H9 (cell line): ENCODE results near the gene PARP1. TPM values are rescaled to one million over a fixed set of nuclear protein-coding genes. Genes with fewer than 3 reads are reported as not detected.

Experiments
- DNase-seq: peaks from one replicate; pipeline ENCODE4 v3.0.0-alpha.2; 2017
- H2AFZ ChIP-seq: one replicate; pipeline ENCODE4 v1.6.1; 2013; ENCODE audit warnings: mild to moderate bottlenecking, low read length, control low read depth, moderate library complexity
- H2AK5ac ChIP-seq: 2 replicates; pipeline ENCODE4 v1.6.1; 2013; ENCODE audit warnings: low read length, control low read depth, mixed read lengths; ENCODE audit not compliant: insufficient read length
- H2BK120ac ChIP-seq: one replicate; pipeline ENCODE4 v1.6.1; 2013; ENCODE audit warnings: low read depth, mild to moderate bottlenecking, low read length, control low read depth, inconsistent platforms; ENCODE audit not compliant: poor library complexity, severe bottlenecking
- H2BK12ac ChIP-seq: 2 replicates; pipeline ENCODE4 v1.6.1; 2013; ENCODE audit warnings: low read length, control low read depth, mixed read lengths, low read depth; ENCODE audit not compliant: insufficient read length
- H2BK15ac ChIP-seq: 2 replicates; pipeline ENCODE4 v1.6.1; 2013; ENCODE audit warnings: low read depth, low read length, control low read depth
- H2BK20ac ChIP-seq: one replicate; pipeline ENCODE4 v1.6.1; 2013; ENCODE audit warnings: low read depth, mild to moderate bottlenecking, low read length, control low read depth, inconsistent platforms; ENCODE audit not compliant: poor library complexity, severe bottlenecking
- H2BK5ac ChIP-seq: 2 replicates; pipeline ENCODE4 v1.6.1; 2013; ENCODE audit warnings: low read length, control low read depth, mixed read lengths; ENCODE audit not compliant: insufficient read length
- H3K14ac ChIP-seq: 2 replicates; pipeline ENCODE4 v1.6.1; 2013; ENCODE audit warnings: low read length, control low read depth; ENCODE audit not compliant: insufficient read depth
- H3K18ac ChIP-seq: 2 replicates; pipeline ENCODE4 v1.6.1; 2013; ENCODE audit warnings: low read depth, mild to moderate bottlenecking, mixed read lengths, low read length, control low read depth; ENCODE audit not compliant: insufficient read length
- H3K23ac ChIP-seq: 2 replicates; pipeline ENCODE4 v1.6.1; 2013; ENCODE audit warnings: low read length, control low read depth, mixed read lengths, low read depth; ENCODE audit not compliant: insufficient read length
- H3K23me2 ChIP-seq: 2 replicates; pipeline ENCODE4 v1.6.1; 2013; ENCODE audit warnings: low read depth, mild to moderate bottlenecking, mixed read lengths, low read length, control low read depth; ENCODE audit not compliant: insufficient read length, poor library complexity, severe bottlenecking
- H3K27ac ChIP-seq: 2 replicates; pipeline ENCODE4 v1.5.1; 2013; ENCODE audit warnings: low read length, control low read depth, mixed read lengths, low read depth; ENCODE audit not compliant: insufficient read length
- H3K27me3 ChIP-seq: 2 replicates; pipeline ENCODE4 v1.6.1; 2013; ENCODE audit warnings: low read length, control low read depth, inconsistent platforms; ENCODE audit not compliant: insufficient read depth
- H3K4ac ChIP-seq: 2 replicates; pipeline ENCODE4 v1.6.1; 2013; ENCODE audit warnings: low read depth, mild to moderate bottlenecking, control low read depth, inconsistent platforms, low read length, moderate library complexity
- H3K4me1 ChIP-seq: 2 replicates; pipeline ENCODE4 v1.6.1; 2013; ENCODE audit warnings: low read length, control low read depth, inconsistent platforms; ENCODE audit not compliant: insufficient read depth
- H3K4me2 ChIP-seq: 2 replicates; pipeline ENCODE4 v1.6.1; 2013; ENCODE audit warnings: low read length, control low read depth, mixed read lengths; ENCODE audit not compliant: insufficient read length, insufficient read depth
- H3K56ac ChIP-seq: 2 replicates; pipeline ENCODE4 v1.6.1; 2013; ENCODE audit warnings: low read depth, mild to moderate bottlenecking, mixed read lengths, low read length, control low read depth; ENCODE audit not compliant: insufficient read length
- H3K79me1 ChIP-seq: 2 replicates; pipeline ENCODE4 v1.6.1; 2013; ENCODE audit warnings: low read depth, mild to moderate bottlenecking, moderate library complexity, low read length, control low read depth, inconsistent platforms; ENCODE audit not compliant: insufficient read depth, poor library complexity, severe bottlenecking
- H3K79me2 ChIP-seq: 2 replicates; pipeline ENCODE4 v1.6.1; 2013; ENCODE audit warnings: low read length, control low read depth, inconsistent platforms; ENCODE audit not compliant: insufficient read depth
- H3K9ac ChIP-seq: 2 replicates; pipeline ENCODE4 v1.6.1; 2013; ENCODE audit warnings: low read length, control low read depth, mixed read lengths; ENCODE audit not compliant: insufficient read length; ENCODE audit errors: extremely low read depth
- H3K9me3 ChIP-seq: one replicate; pipeline ENCODE4 v1.6.1; 2013; ENCODE audit warnings: low read depth, low read length, inconsistent platforms; ENCODE audit not compliant: control insufficient read depth
- H3T11ph ChIP-seq: one replicate; pipeline ENCODE4 v1.6.1; 2013; ENCODE audit warnings: mild to moderate bottlenecking, low read length, control low read depth, inconsistent platforms
- H4K20me1 ChIP-seq: one replicate; pipeline ENCODE4 v1.6.1; 2013; ENCODE audit not compliant: control insufficient read depth, insufficient read length, insufficient read depth
- H4K5ac ChIP-seq: 2 replicates; pipeline ENCODE4 v1.6.1; 2013; ENCODE audit warnings: low read depth, mild to moderate bottlenecking, mixed read lengths, low read length, control low read depth; ENCODE audit not compliant: insufficient read length
- H4K8ac ChIP-seq: replicated peaks from 2 replicates; pipeline ENCODE4 v1.6.1; 2013; ENCODE audit warnings: low read length, control low read depth, mixed read lengths, low read depth; ENCODE audit not compliant: insufficient read length
- H4K91ac ChIP-seq: 2 replicates; pipeline ENCODE4 v1.6.1; 2013; ENCODE audit warnings: low read depth, mild to moderate bottlenecking, moderate library complexity, mixed read lengths, low read length, control low read depth; ENCODE audit not compliant: insufficient read length
- H3K27ac Mint-ChIP-seq, 3 experiments: 2 replicates in 2 of 3; 3 replicates in 1 of 3; pipeline ENCODE4 v1.8.0; 2020 to 2021; ENCODE audit warnings: mixed read lengths in 3 of 3, mild to moderate bottlenecking in 1 of 3, moderate library complexity in 1 of 3
- H3K27me3 Mint-ChIP-seq: 2 replicates; pipeline ENCODE4 v1.8.0; 2021; ENCODE audit warnings: low read depth, mild to moderate bottlenecking, moderate library complexity, mixed read lengths
- H3K36me3 Mint-ChIP-seq, 3 experiments: 2 replicates in 2 of 3; 3 replicates in 1 of 3; pipeline ENCODE4 v1.8.0; 2020 to 2021; ENCODE audit warnings: low read depth in 3 of 3, mixed read lengths in 3 of 3; ENCODE audit not compliant: insufficient read depth in 1 of 3
- H3K4me1 Mint-ChIP-seq, 2 experiments: 2 replicates each; pipeline ENCODE4 v1.8.0; 2020; ENCODE audit warnings: mixed read lengths in 2 of 2
- H3K4me3 Mint-ChIP-seq, 2 experiments: 2 replicates in 1 of 2; 3 replicates in 1 of 2; pipeline ENCODE4 v1.8.0; 2020 to 2021; ENCODE audit warnings: mild to moderate bottlenecking in 2 of 2, mixed read lengths in 2 of 2, moderate library complexity in 1 of 2
- H3K9me3 Mint-ChIP-seq, 2 experiments: 2 replicates in 1 of 2; 3 replicates in 1 of 2; pipeline ENCODE4 v1.8.0; 2020; ENCODE audit warnings: mild to moderate bottlenecking in 2 of 2, mixed read lengths in 2 of 2, moderate library complexity in 1 of 2
- WGBS: extraction: QIAGEN DNeasy Blood & Tissue Kit; methylation state at CpG from one replicate; pipeline ENCODE4 v1.1.7; 2013; ENCODE audit warnings: missing lambda C conversion rate, low lambda C conversion rate, mixed read lengths; ENCODE audit not compliant: insufficient read length; ENCODE audit errors: extremely low coverage; 5-methylcytosine and 5-hydroxymethylcytosine counted together
- total RNA-seq: library from RNA; stranded (reverse); gene quantifications from 2 replicates; pipeline ENCODE4 v1.2.1, GENCODE V29; 2021
- TF ChIP-seq, protein P1 (sequence below): fragments of 200-600 bp; sonication (generic); conservative IDR thresholded peaks from 3 replicates; pipeline ENCODE4 v1.8.0; 2021; ENCODE audit warnings: antibody characterized with exemption, mild to moderate bottlenecking

The PARP1 gene
- total RNA-seq, 1 experiment from 2014 or later: 337 TPM

DNA sequence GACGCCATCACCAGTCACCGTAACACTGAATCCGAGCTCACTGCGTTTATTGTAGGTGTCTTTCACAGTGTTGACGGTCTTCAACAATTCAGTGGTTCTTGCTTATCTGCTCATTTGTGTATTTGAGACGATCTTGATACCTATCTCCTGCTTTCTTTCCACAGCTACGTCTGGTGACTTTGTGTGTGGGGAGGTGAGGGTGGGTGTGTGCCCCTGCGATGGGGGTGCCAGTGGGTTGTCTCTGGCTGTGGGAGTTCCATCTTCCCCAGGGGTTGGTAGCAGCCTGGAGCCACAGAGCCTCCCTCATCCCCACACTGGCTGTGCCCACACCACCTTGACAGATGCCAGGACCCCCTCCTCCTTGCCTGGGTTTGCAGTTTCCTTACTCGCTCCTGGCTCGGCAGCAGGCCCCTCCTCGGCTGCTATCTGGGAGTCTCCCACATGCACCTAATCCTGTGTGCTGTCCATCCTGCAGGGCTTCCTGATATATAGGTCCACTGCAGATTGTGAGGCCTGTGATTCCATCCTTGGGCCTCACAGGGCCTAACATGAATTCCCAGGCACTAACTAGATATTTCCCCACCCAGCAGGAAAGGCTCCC, 6.3 kb upstream of the PARP1 start:
- H3K27me3 Mint-ChIP-seq: no peaks in the 10 kb centered on the region; the same call in none of the 2 replicates
- H3K4me1 Mint-ChIP-seq: peaks cover 7% of the 10 kb centered on the region in 2 experiments

More for the DNA sequence above, 6.3 kb upstream of the PARP1 start:
- Mint-ChIP-seq H3K4me3 (no peak overlapping the region), H3K36me3 (no peaks in the 10 kb centered on the region), H3K27ac (no peak overlapping the region; a peak in 1 of 7 replicates), H3K9me3 (no peaks in the 10 kb centered on the region; a peak in 1 of 5 replicates)
- Histone ChIP-seq H2BK12ac (no peak overlapping the region), H2AK5ac (no peak overlapping the region), H4K20me1 (no peaks in the 10 kb centered on the region), H4K91ac (no peak overlapping the region), H3K79me2 (no peaks in the 10 kb centered on the region), H4K5ac (no peak overlapping the region), H4K8ac (no peak overlapping the region), H2BK15ac (no peak overlapping the region), H2BK20ac (no peak overlapping the region), H3K4me2 (no peak overlapping the region), H2BK5ac (no peak overlapping the region), H3K4ac (no peak overlapping the region), H3T11ph (no peak overlapping the region), H3K18ac (no peak overlapping the region), H3K23ac (no peak overlapping the region), H3K4me1 (no peaks in the 10 kb centered on the region), H3K56ac (no peak overlapping the region), H2BK120ac (no peak overlapping the region), H3K27me3 (no peaks in the 10 kb centered on the region), H3K27ac (no peak overlapping the region), H3K79me1 (no peaks in the 10 kb centered on the region), H3K23me2 (no peaks in the 10 kb centered on the region), H3K9ac (no peak overlapping the region), H3K9me3 (no peaks in the 10 kb centered on the region), H3K14ac (no peak overlapping the region), H2AFZ (no peak overlapping the region)
- no CpG with 5 or more reads among the region's 11 CpGs for WGBS
- TF ChIP-seq, protein P1, sequence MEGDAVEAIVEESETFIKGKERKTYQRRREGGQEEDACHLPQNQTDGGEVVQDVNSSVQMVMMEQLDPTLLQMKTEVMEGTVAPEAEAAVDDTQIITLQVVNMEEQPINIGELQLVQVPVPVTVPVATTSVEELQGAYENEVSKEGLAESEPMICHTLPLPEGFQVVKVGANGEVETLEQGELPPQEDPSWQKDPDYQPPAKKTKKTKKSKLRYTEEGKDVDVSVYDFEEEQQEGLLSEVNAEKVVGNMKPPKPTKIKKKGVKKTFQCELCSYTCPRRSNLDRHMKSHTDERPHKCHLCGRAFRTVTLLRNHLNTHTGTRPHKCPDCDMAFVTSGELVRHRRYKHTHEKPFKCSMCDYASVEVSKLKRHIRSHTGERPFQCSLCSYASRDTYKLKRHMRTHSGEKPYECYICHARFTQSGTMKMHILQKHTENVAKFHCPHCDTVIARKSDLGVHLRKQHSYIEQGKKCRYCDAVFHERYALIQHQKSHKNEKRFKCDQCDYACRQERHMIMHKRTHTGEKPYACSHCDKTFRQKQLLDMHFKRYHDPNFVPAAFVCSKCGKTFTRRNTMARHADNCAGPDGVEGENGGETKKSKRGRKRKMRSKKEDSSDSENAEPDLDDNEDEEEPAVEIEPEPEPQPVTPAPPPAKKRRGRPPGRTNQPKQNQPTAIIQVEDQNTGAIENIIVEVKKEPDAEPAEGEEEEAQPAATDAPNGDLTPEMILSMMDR: no peak
- no peak for DNase-seq
